Neural progenitor cell (in vitro differentiated cells): Measurements from ENCODE around the gene NCOA3.

ENCODE experiments used
- CTCF ChIP-seq: fragments of 200-600 bp; sonication (generic); IDR thresholded peaks from 2 replicates; pipeline ENCODE4 v1.5.1; 2017; ENCODE audit warnings: antibody characterized with exemption, mild to moderate bottlenecking
- EZH2 ChIP-seq: fragments of 200-600 bp; sonication (generic); IDR thresholded peaks from 2 replicates; pipeline ENCODE4 v1.6.1; 2017; ENCODE audit warnings: antibody characterized with exemption, mild to moderate bottlenecking, moderate library complexity
- EZH2phosphoT487 ChIP-seq: fragments of 200-600 bp; sonication (generic); IDR thresholded peaks from 2 replicates; pipeline ENCODE4 v1.6.1; 2017; ENCODE audit warnings: antibody characterized with exemption

GRCh38 chr20:47501482-47502270, at the start of gene NCOA3:
- TF ChIP-seq CTCF (peak; percentile 45), EZH2phosphoT487 (no peak), EZH2 (no peak)
